NB4 (cell line): ENCODE data around the gene UGGT1.

Experiments used
- CTCF ChIP-seq: IDR thresholded peaks from one replicate; pipeline ENCODE4 v1.5.1; 2012; ENCODE audit warnings: low read depth, low read length
- MYC ChIP-seq: IDR thresholded peaks from 2 replicates; pipeline ENCODE4 v1.6.1; 2011; ENCODE audit warnings: low read depth, low read length
- POLR2A ChIP-seq: IDR thresholded peaks from 2 replicates; pipeline ENCODE4 v1.6.1; 2011; ENCODE audit warnings: mild to moderate bottlenecking; ENCODE audit not compliant: insufficient read length; ENCODE audit errors: extremely low read depth

- no peak for TF ChIP-seq POLR2A
- TF ChIP-seq CTCF, result no peak
- no peak for TF ChIP-seq MYC
Observed at GRCh38 chr2:128172191-128172590, 81.2 kb downstream of the UGGT1 start.
